Omental fat pad (tissue), 4 donors: ENCODE data around the gene CLCF1. TPM values are rescaled to one million over a fixed set of nuclear protein-coding genes. Genes with fewer than 3 reads are reported as not detected.

ENCODE experiments used
- ATAC-seq: fragments of 150-250 bp; one replicate; pipeline ENCODE4 v1.9.1; 2016; ENCODE audit warnings: mild to moderate bottlenecking, moderate library complexity; ENCODE audit not compliant: low FRiP score
- DNase-seq: peaks from one replicate; pipeline ENCODE4 v3.0.0-alpha.2; 2019; ENCODE audit warnings: low spot score
- total RNA-seq, 4 donors: library from RNA; depleted of rRNA; stranded (reverse); fragments of >200 nt; gene quantifications; one replicate each; pipeline ENCODE4 v1.1.0, GENCODE V29; 2016
- TF ChIP-seq, protein P1 (sequence below), 3 donors: fragments of 450-650 bp; IDR thresholded peaks; one replicate each; pipeline ENCODE4 v1.5.1; 2016 to 2017; ENCODE audit warnings: antibody characterized with exemption in 3 of 3, mild to moderate bottlenecking in 3 of 3, moderate library complexity in 2 of 3

The CLCF1 gene
- total RNA-seq, 4 donors from 2014 or later: 4.1 to 51.4 (median 25.1) TPM

DNA sequence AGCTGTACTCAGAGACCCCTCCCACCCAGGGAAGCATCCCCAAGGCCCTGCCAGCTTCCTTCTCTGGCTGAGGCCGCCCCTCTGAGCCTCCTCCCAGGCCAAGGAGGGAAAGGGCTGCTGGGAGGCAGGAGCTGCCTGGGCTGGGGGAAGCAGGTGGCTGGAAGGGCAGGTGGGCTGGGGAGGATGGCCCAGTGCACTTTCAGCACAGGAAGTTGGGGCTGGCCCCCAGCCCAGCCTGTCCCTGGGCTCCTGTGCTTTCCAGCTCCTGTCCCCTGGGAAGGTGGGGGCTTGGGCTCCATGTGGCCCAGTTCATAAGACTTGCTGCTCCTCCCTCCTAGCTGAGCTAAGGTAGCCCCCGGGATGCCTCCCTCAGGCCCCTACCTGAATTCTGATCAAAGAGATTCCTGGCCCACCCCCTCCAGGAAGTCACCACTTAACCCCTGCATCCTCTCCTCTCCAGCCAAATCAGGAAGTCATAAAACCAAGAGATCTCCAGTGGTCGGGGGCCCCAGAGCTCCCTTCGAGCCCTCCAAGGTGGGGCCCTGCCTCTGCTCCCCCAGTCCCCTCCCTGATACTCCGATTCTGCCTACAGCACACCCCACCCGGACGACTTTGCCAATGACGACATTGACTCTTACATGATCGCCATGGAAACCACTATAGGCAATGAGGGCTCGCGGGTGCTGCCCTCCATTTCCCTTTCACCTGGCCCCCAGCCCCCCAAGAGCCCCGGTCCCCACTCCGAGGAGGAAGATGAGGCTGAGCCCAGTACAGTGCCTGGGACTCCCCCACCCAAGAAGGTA lies 23.4 kb upstream of the CLCF1 start:
- TF ChIP-seq, protein P1, sequence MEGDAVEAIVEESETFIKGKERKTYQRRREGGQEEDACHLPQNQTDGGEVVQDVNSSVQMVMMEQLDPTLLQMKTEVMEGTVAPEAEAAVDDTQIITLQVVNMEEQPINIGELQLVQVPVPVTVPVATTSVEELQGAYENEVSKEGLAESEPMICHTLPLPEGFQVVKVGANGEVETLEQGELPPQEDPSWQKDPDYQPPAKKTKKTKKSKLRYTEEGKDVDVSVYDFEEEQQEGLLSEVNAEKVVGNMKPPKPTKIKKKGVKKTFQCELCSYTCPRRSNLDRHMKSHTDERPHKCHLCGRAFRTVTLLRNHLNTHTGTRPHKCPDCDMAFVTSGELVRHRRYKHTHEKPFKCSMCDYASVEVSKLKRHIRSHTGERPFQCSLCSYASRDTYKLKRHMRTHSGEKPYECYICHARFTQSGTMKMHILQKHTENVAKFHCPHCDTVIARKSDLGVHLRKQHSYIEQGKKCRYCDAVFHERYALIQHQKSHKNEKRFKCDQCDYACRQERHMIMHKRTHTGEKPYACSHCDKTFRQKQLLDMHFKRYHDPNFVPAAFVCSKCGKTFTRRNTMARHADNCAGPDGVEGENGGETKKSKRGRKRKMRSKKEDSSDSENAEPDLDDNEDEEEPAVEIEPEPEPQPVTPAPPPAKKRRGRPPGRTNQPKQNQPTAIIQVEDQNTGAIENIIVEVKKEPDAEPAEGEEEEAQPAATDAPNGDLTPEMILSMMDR (IDR thresholded peaks at IDR 0.05): no peak
- DNase-seq (no peak), ATAC-seq (no peak)

DNA sequence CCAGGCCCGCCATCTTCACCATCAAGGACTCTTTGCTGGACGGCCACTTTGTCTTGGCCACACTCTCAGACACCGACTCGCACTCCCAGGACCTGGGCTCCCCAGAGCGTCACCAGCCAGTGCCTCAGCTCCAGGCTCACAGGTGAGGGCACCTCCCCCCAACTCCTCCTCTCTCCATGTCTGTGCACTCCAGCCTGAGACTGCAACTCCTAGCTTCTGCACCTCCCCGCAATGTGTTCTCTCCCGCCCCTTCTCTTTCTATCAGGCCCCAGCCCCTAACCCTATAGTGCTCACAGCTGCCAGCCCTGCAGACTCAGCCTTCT lies 22.8 kb upstream of the CLCF1 start:
- ATAC-seq (no peak), DNase-seq (no peak)
- TF ChIP-seq, protein P1 (IDR thresholded peaks at IDR 0.05): no peak

DNA sequence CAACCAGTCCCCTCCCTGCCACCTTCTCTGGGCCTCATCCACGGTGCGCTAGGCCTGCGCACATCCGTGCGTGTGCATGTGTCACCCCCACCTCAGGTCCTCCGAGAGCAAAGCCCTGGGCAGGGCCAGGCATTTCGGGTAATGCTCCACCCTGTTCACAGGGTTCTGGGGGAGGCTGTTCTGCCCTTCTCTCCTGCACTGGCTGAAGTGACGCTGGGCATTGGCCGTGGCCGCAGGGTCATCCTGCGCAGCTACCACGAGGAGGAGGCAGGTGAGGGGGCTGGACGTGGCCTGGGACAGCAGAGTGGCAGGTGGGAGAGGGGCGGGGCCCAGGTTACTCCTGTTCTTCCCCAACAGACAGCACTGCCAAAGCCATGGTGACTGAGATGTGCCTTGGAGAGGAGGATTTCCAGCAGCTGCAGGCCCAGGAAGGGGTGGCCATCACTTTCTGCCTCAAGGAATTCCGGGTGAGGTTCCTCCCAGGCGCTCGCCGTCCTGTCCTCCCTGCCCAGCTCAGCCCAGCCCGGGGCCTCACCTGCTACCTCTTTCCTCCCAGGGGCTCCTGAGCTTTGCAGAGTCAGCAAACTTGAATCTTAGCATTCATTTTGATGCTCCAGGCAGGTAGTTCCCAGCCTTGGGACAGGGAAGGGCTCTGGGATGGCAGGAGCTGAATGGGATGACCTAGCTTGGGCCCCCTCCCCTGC lies 22.3 kb upstream of the CLCF1 start:
- DNase-seq (no peak), ATAC-seq (no peak)
- TF ChIP-seq, protein P1 (IDR thresholded peaks at IDR 0.05): no peak

DNA sequence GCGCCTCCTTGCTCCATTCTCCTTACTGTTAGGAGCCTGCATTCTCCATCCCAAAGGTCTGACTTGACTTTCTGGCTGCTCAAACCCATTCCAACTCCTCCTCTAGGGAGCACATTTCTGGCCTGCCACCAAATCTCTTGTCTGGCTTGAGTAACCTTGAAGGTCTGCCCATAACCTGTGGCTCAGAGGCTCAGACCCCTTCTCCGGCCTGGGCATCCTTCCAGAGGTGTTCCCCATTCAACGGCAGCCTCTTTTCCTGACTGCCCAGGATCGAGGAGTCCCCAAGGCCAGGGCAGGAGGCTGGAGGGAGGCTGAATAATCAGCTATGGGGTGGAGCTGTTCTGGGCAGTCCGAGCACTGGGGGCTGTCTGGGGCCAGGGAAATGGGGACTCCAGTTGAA lies 20.6 kb upstream of the CLCF1 start:
- TF ChIP-seq, protein P1 (IDR thresholded peaks at IDR 0.05): no peak
- DNase-seq: no peak
- ATAC-seq: no peak

DNA sequence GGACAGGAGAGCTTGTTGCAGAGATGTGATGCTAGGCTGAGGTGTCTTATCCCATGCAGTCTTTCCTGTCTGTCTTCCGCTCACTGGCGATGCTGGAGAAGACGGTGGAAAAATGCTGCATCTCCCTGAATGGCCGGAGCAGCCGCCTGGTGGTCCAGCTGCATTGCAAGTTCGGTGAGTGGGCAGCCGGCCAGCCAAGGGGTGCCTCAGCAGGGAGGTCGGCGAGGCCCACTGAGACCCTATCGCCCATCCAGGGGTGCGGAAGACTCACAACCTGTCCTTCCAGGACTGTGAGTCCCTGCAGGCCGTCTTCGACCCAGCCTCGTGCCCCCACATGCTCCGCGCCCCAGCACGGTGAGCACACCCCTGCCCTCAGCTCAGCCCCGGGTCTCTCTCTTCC lies 20.0 kb upstream of the CLCF1 start:
- TF ChIP-seq, protein P1 (IDR thresholded peaks at IDR 0.05): no peak
- ATAC-seq (no peak), DNase-seq (no peak)

DNA sequence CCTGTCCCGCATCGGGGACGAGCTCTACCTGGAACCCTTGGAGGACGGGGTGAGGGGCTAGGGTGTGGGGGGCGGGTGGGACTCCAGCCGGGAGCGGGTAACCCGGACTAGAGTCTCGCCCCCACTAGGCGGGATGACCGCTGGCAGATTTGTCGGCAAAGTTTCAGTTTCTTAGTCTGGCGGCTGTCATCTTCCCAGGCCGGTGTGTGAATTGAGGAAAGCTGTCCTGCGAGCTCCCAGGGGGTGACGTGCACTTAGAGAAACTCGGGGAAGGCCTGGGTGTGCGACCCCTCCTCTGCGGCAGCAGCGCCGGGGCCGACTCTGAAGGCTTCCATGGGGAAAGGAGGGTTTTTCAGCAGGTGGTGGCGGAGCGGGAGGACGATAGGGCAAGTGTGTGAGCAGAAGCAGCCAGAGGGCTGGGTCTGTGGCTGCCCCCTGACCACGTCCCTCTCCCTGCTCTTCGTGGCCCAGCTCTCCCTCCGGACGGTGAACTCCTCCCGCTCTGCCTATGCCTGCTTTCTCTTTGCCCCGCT lies 18.9 kb upstream of the CLCF1 start:
- DNase-seq (no peak), ATAC-seq (peak; percentile 4)
- TF ChIP-seq, protein P1 (IDR thresholded peaks at IDR 0.05): no peak
